WTC11 (cell line): ENCODE measurements around the gene KDM4B.

Experiments
- GABPB1 ChIP-seq: sonication (generic); formaldehyde crosslinking; IDR thresholded peaks from 2 replicates; pipeline ENCODE4 v1.8.1; 2023; ENCODE audit warnings: mild to moderate bottlenecking, missing genetic modification reagents
- IRF2 ChIP-seq: sonication (generic); formaldehyde crosslinking; IDR thresholded peaks from 2 replicates; pipeline ENCODE4 v1.8.0; 2022; ENCODE audit warnings: low read depth, missing genetic modification reagents, borderline replicate concordance
- TF ChIP-seq, protein P1 (sequence below): fragments of 200-600 bp; IDR thresholded peaks from 2 replicates; pipeline ENCODE4 v1.8.0; 2022; ENCODE audit warnings: antibody characterized with exemption
- TF ChIP-seq, protein P2 (sequence below): sonication (generic); formaldehyde crosslinking; IDR thresholded peaks from 2 replicates; pipeline ENCODE4 v1.8.1; 2023; ENCODE audit warnings: mild to moderate bottlenecking, missing genetic modification reagents, moderate library complexity

DNA sequence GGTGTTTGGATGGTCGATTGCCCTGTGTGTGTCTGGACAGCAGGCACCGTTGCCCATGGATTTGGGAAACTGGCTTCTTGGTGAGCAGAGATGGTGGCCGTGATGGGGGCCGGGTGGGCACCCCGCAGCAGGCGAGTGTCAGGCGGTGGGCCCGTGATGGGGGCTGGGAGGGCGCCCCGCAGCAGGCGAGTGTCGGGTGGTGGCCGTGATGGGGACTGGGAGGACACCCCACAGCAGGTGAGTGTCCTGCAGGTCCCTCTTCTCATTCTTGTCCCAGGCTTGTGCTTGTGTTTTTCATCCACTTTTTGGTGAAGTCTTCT lies 86.5 kb downstream of the KDM4B start:
- TF ChIP-seq GABPB1 (CRISPR knock-in tag) = no peak
- no peak for TF ChIP-seq IRF2 (CRISPR knock-in tag)
- TF ChIP-seq, protein P1, sequence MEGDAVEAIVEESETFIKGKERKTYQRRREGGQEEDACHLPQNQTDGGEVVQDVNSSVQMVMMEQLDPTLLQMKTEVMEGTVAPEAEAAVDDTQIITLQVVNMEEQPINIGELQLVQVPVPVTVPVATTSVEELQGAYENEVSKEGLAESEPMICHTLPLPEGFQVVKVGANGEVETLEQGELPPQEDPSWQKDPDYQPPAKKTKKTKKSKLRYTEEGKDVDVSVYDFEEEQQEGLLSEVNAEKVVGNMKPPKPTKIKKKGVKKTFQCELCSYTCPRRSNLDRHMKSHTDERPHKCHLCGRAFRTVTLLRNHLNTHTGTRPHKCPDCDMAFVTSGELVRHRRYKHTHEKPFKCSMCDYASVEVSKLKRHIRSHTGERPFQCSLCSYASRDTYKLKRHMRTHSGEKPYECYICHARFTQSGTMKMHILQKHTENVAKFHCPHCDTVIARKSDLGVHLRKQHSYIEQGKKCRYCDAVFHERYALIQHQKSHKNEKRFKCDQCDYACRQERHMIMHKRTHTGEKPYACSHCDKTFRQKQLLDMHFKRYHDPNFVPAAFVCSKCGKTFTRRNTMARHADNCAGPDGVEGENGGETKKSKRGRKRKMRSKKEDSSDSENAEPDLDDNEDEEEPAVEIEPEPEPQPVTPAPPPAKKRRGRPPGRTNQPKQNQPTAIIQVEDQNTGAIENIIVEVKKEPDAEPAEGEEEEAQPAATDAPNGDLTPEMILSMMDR = no peak
- TF ChIP-seq, protein P2, sequence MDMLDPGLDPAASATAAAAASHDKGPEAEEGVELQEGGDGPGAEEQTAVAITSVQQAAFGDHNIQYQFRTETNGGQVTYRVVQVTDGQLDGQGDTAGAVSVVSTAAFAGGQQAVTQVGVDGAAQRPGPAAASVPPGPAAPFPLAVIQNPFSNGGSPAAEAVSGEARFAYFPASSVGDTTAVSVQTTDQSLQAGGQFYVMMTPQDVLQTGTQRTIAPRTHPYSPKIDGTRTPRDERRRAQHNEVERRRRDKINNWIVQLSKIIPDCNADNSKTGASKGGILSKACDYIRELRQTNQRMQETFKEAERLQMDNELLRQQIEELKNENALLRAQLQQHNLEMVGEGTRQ (CRISPR knock-in tag) = no peak
